Liver (tissue), 3 donors: ENCODE measurements around the gene COX8A.

ENCODE experiments used
- ATF3 ChIP-seq: IDR thresholded peaks from 2 replicates; pipeline ENCODE4 v1.6.1; 2016; ENCODE audit warnings: antibody characterized with exemption
- CTCF ChIP-seq: fragments of 150-350 bp; IDR thresholded peaks from 2 replicates; pipeline ENCODE4 v1.5.1; 2017; ENCODE audit warnings: improper control_type of control experiment, low read depth, low read length; ENCODE audit not compliant: missing input control
- GABPA ChIP-seq, 2 donors: IDR thresholded peaks in 1 of 2; conservative IDR thresholded peaks in 1 of 2; 2 replicates each; pipeline ENCODE4 v1.6.1; 2016; ENCODE audit warnings: antibody characterized with exemption in 2 of 2, mild to moderate bottlenecking in 1 of 2, moderate library complexity in 1 of 2
- MAX ChIP-seq: IDR thresholded peaks from 2 replicates; pipeline ENCODE4 v1.6.1; 2016; ENCODE audit warnings: antibody characterized with exemption
- RAD21 ChIP-seq, 2 donors: IDR thresholded peaks; 2 replicates each; pipeline ENCODE4 v1.6.1; 2016; ENCODE audit warnings: antibody characterized with exemption in 2 of 2, mild to moderate bottlenecking in 2 of 2
- RXRA ChIP-seq, 2 donors: IDR thresholded peaks; 2 replicates each; pipeline ENCODE4 v1.6.1; 2017 to 2018; ENCODE audit warnings: antibody characterized with exemption in 2 of 2, mild to moderate bottlenecking in 1 of 2
- SP1 ChIP-seq: IDR thresholded peaks from 2 replicates; pipeline ENCODE4 v1.6.1; 2018; ENCODE audit warnings: antibody characterized with exemption, mild to moderate bottlenecking
- YY1 ChIP-seq: IDR thresholded peaks from 2 replicates; pipeline ENCODE4 v1.6.1; 2016; ENCODE audit warnings: antibody characterized with exemption, mild to moderate bottlenecking
- TF ChIP-seq, protein P1 (sequence below): IDR thresholded peaks from 2 replicates; pipeline ENCODE4 v1.6.1; 2016; ENCODE audit warnings: antibody characterized with exemption, mild to moderate bottlenecking
- TF ChIP-seq, protein P2 (sequence below): IDR thresholded peaks from 2 replicates; pipeline ENCODE4 v1.6.1; 2016; ENCODE audit warnings: antibody characterized with exemption
- donor health status: healthy.
- donor health status: healthy.

- TF ChIP-seq, protein P1, sequence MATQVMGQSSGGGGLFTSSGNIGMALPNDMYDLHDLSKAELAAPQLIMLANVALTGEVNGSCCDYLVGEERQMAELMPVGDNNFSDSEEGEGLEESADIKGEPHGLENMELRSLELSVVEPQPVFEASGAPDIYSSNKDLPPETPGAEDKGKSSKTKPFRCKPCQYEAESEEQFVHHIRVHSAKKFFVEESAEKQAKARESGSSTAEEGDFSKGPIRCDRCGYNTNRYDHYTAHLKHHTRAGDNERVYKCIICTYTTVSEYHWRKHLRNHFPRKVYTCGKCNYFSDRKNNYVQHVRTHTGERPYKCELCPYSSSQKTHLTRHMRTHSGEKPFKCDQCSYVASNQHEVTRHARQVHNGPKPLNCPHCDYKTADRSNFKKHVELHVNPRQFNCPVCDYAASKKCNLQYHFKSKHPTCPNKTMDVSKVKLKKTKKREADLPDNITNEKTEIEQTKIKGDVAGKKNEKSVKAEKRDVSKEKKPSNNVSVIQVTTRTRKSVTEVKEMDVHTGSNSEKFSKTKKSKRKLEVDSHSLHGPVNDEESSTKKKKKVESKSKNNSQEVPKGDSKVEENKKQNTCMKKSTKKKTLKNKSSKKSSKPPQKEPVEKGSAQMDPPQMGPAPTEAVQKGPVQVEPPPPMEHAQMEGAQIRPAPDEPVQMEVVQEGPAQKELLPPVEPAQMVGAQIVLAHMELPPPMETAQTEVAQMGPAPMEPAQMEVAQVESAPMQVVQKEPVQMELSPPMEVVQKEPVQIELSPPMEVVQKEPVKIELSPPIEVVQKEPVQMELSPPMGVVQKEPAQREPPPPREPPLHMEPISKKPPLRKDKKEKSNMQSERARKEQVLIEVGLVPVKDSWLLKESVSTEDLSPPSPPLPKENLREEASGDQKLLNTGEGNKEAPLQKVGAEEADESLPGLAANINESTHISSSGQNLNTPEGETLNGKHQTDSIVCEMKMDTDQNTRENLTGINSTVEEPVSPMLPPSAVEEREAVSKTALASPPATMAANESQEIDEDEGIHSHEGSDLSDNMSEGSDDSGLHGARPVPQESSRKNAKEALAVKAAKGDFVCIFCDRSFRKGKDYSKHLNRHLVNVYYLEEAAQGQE, result no peak
- TF ChIP-seq YY1 (no peak), CTCF (no peak), MAX (no peak), SP1 (no peak), ATF3 (no peak), GABPA (IDR thresholded peaks at IDR 0.05 in 1 of 2, conservative IDR thresholded peaks at IDR 0.05 in 1 of 2) (no peak), RXRA (IDR thresholded peaks at IDR 0.05) (no peak), RAD21 (IDR thresholded peaks at IDR 0.05) (no peak)
- TF ChIP-seq, protein P2, sequence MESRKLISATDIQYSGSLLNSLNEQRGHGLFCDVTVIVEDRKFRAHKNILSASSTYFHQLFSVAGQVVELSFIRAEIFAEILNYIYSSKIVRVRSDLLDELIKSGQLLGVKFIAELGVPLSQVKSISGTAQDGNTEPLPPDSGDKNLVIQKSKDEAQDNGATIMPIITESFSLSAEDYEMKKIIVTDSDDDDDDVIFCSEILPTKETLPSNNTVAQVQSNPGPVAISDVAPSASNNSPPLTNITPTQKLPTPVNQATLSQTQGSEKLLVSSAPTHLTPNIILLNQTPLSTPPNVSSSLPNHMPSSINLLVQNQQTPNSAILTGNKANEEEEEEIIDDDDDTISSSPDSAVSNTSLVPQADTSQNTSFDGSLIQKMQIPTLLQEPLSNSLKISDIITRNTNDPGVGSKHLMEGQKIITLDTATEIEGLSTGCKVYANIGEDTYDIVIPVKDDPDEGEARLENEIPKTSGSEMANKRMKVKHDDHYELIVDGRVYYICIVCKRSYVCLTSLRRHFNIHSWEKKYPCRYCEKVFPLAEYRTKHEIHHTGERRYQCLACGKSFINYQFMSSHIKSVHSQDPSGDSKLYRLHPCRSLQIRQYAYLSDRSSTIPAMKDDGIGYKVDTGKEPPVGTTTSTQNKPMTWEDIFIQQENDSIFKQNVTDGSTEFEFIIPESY, result no peak
Measured at GRCh38 chr11:63951779-63952536, 22.5 kb upstream of the COX8A start.
